ENCODE data around the gene TUBB4B.

Gene TUBB4B

GRCh38 chr9:137240841-137241489, at the start of gene TUBB4B:
TUBB4B (plus strand) TSS chr9:137241287; CDS start chr9:137241361, 74 bp downstream.
- peak; percentile 89 to 96 for DNase-seq (ENCODE audit: low read depth in 2 of 2)

- DNase-seq (ENCODE audit: low read depth in 2 of 2), result no peak
These were observed 49.2 kb upstream of the TUBB4B start for GRCh38 chr9:137191691-137192447.

GRCh38 chr9:137192448-137192780, 48.7 kb upstream of the TUBB4B start:
- no peak for DNase-seq (ENCODE audit: low read depth in 2 of 2)

- DNase-seq (ENCODE audit: low read depth in 2 of 2), result no peak
These were observed 48.2 kb upstream of the TUBB4B start for GRCh38 chr9:137192859-137193258.

- DNase-seq (ENCODE audit: low read depth in 2 of 2), result no peak
These were observed 47.3 kb upstream of the TUBB4B start for GRCh38 chr9:137193771-137194170.

- DNase-seq (ENCODE audit: low read depth in 2 of 2), result no peak
These were observed 46.7 kb upstream of the TUBB4B start for GRCh38 chr9:137194388-137194787.

- no peak for DNase-seq (ENCODE audit: low read depth in 2 of 2)
These were observed 46.2 kb upstream of the TUBB4B start for GRCh38 chr9:137194909-137195308.

GRCh38 chr9:137195525-137196220, 45.4 kb upstream of the TUBB4B start:
- DNase-seq (ENCODE audit: low read depth in 2 of 2), result no peak

GRCh38 chr9:137198051-137198901, 42.8 kb upstream of the TUBB4B start:
- DNase-seq (ENCODE audit: low read depth in 2 of 2), result no peak

- DNase-seq (ENCODE audit: low read depth in 2 of 2), result no peak
These were observed 42.2 kb upstream of the TUBB4B start for GRCh38 chr9:137198902-137199283.

- no peak for DNase-seq (ENCODE audit: low read depth in 2 of 2)
These were observed 41.5 kb upstream of the TUBB4B start for GRCh38 chr9:137199411-137200121.

GRCh38 chr9:137200311-137201204, 40.5 kb upstream of the TUBB4B start, which contains the start of gene TPRN:
TPRN (minus strand) TSS chr9:137200741; CDS start chr9:137200711, 30 bp downstream.
- DNase-seq (ENCODE audit: low read depth in 2 of 2), result peak; percentile 95 to 96

- DNase-seq (ENCODE audit: low read depth in 2 of 2), result no peak
These were observed 39.8 kb upstream of the TUBB4B start for GRCh38 chr9:137201205-137201868.

GRCh38 chr9:137202966-137203365, 38.1 kb upstream of the TUBB4B start:
- DNase-seq (ENCODE audit: low read depth in 2 of 2), result no peak

GRCh38 chr9:137204731-137205125, 36.4 kb upstream of the TUBB4B start:
- no peak for DNase-seq (ENCODE audit: low read depth in 2 of 2)

GRCh38 chr9:137205126-137206069, 35.7 kb upstream of the TUBB4B start, which contains the start of the genes NDOR1 and TMEM203:
NDOR1 (plus strand) TSS chr9:137205700; CDS start chr9:137205778, 78 bp downstream.
TMEM203 (minus strand) TSS chr9:137205648; CDS start chr9:137205414, 234 bp downstream.
- DNase-seq (ENCODE audit: low read depth in 2 of 2), result peak; percentile 84 to 93

GRCh38 chr9:137206602-137207001, 34.5 kb upstream of the TUBB4B start:
- no peak for DNase-seq (ENCODE audit: low read depth in 2 of 2)

GRCh38 chr9:137211532-137211931, 29.6 kb upstream of the TUBB4B start:
- DNase-seq (ENCODE audit: low read depth in 2 of 2), result no peak
